ENCODE data around the gene INTS15. TPM values are rescaled to one million over a fixed set of nuclear protein-coding genes. Genes with fewer than 3 reads are reported as not detected.

Gene INTS15
- total and polyA plus RNA-seq, 4 donors, result 13.8 to 34.5 (median 22.4) TPM

GRCh38 chr7:6621195-6622133, 31.6 kb downstream of the INTS15 start:
- Histone ChIP-seq H3K27ac (ENCODE audit: low read depth in 1 of 2, low read length in 1 of 2) (no peak overlapping the region), H3K9me3 (ENCODE audit: control insufficient read depth in 4 of 4, insufficient read depth in 3 of 4, low read length in 3 of 4) (peaks cover 0 to 3% (median 0%) of the 10 kb centered on the region in 4 donors), H3K36me3 (ENCODE audit: control insufficient read depth in 4 of 4, insufficient read depth in 4 of 4, low read length in 4 of 4) (peaks cover 0 to 25% (median 13%) of the 10 kb centered on the region in 4 donors), H3K4me3 (no peak overlapping the region), H3K27me3 (ENCODE audit: control insufficient read depth in 3 of 3, insufficient read depth in 3 of 3, low read length in 2 of 3) (no peaks in the 10 kb centered on the region), H3K9ac (ENCODE audit: insufficient read depth in 1 of 2, low read length in 2 of 2) (no peak overlapping the region), H3K4me1 (ENCODE audit: control insufficient read depth in 5 of 5, insufficient read depth in 5 of 5, low read length in 5 of 5) (peaks cover 0 to 4% (median 0%) of the 10 kb centered on the region in 5 donors)
- TF ChIP-seq CTCF (IDR thresholded peaks at IDR 0.05; ENCODE audit: control extremely low read depth, extremely low read depth), result no peak
- no peak for ATAC-seq (ENCODE audit: insufficient read depth, low FRiP score)
- DNase-seq, result no peak
- WGBS, 2 donors, result 79 to 86% methylated on average over 20 of the region's 20 CpGs

GRCh38 chr7:6622134-6622710, 32.4 kb downstream of the INTS15 start:
- WGBS, 2 donors, result 97 to 98% methylated on average over 66 to 67 of the region's 67 CpGs
- H3K27ac ChIP-seq (ENCODE audit: low read depth in 1 of 2, low read length in 1 of 2), result no peak overlapping the region
- H3K4me3 ChIP-seq, result no peak overlapping the region
- no peak overlapping the region for H3K9ac ChIP-seq (ENCODE audit: insufficient read depth in 1 of 2, low read length in 2 of 2)
- TF ChIP-seq CTCF (IDR thresholded peaks at IDR 0.05; ENCODE audit: control extremely low read depth, extremely low read depth), result no peak
- H3K4me1 ChIP-seq (ENCODE audit: control insufficient read depth in 5 of 5, insufficient read depth in 5 of 5, low read length in 5 of 5), result no peaks in the 10 kb centered on the region
- peaks cover 0 to 3% (median 0%) of the 10 kb centered on the region in 4 donors for H3K9me3 ChIP-seq (ENCODE audit: control insufficient read depth in 4 of 4, insufficient read depth in 3 of 4, low read length in 3 of 4)
- ATAC-seq (ENCODE audit: insufficient read depth, low FRiP score), result no peak
- H3K27me3 ChIP-seq (ENCODE audit: control insufficient read depth in 3 of 3, insufficient read depth in 3 of 3, low read length in 2 of 3), result no peaks in the 10 kb centered on the region
- peaks cover 0 to 25% (median 13%) of the 10 kb centered on the region in 4 donors for H3K36me3 ChIP-seq (ENCODE audit: control insufficient read depth in 4 of 4, insufficient read depth in 4 of 4, low read length in 4 of 4)
- DNase-seq, result no peak

- no peak for TF ChIP-seq CTCF (IDR thresholded peaks at IDR 0.05; ENCODE audit: control extremely low read depth, extremely low read depth)
- Histone ChIP-seq H3K27me3 (ENCODE audit: control insufficient read depth in 3 of 3, insufficient read depth in 3 of 3, low read length in 2 of 3) (no peaks in the 10 kb centered on the region), H3K27ac (ENCODE audit: low read depth in 1 of 2, low read length in 1 of 2) (no peak overlapping the region), H3K4me1 (ENCODE audit: control insufficient read depth in 5 of 5, insufficient read depth in 5 of 5, low read length in 5 of 5) (no peaks in the 10 kb centered on the region), H3K9ac (ENCODE audit: insufficient read depth in 1 of 2, low read length in 2 of 2) (no peak overlapping the region), H3K9me3 (ENCODE audit: control insufficient read depth in 4 of 4, insufficient read depth in 3 of 4, low read length in 3 of 4) (peaks cover 0 to 3% (median 0%) of the 10 kb centered on the region in 4 donors), H3K4me3 (no peak overlapping the region), H3K36me3 (ENCODE audit: control insufficient read depth in 4 of 4, insufficient read depth in 4 of 4, low read length in 4 of 4) (peaks cover 0 to 25% (median 12%) of the 10 kb centered on the region in 4 donors)
- ATAC-seq (ENCODE audit: insufficient read depth, low FRiP score), result no peak
- DNase-seq, result no peak
- 70 to 80% methylated on average over 15 of the region's 15 CpGs for WGBS, 2 donors
These were observed 33.9 kb downstream of the INTS15 start for GRCh38 chr7:6623589-6624245.

All from lung (tissue), 12 donors.